Stimulated activated CD8-positive, alpha-beta memory T cell treated with anti-CD3 and anti-CD28 coated beads, Interleukin-15, amount 100 ng/mL, for 1 hour (primary cell): Measurements from ENCODE around the gene JAM3.

Experiments
- DNase-seq: peaks from one replicate; pipeline ENCODE4 v3.0.0-alpha.2; 2020; ENCODE audit warnings: low read depth

Gene JAM3

GRCh38 chr11:134145715-134146114 is 76.8 kb downstream of the JAM3 start:
- no peak for DNase-seq

- DNase-seq, result no peak
Measured at GRCh38 chr11:134146598-134146997, 77.7 kb downstream of the JAM3 start.

- no peak for DNase-seq
Measured at GRCh38 chr11:134149371-134149770, 80.5 kb downstream of the JAM3 start.

- no peak for DNase-seq
Measured at GRCh38 chr11:134150195-134150903, 81.5 kb downstream of the JAM3 start.

- no peak for DNase-seq
Measured at GRCh38 chr11:134151083-134151747, 82.3 kb downstream of the JAM3 start.

GRCh38 chr11:134152696-134153095 is 83.8 kb downstream of the JAM3 start:
- no peak for DNase-seq

GRCh38 chr11:134153147-134153905 is 84.5 kb downstream of the JAM3 start:
- no peak for DNase-seq

- DNase-seq, result no peak
Measured at GRCh38 chr11:134154441-134154840, 85.6 kb downstream of the JAM3 start.

- DNase-seq, result no peak
Measured at GRCh38 chr11:134155456-134155855, 86.6 kb downstream of the JAM3 start.

GRCh38 chr11:134155946-134156865 is 87.3 kb downstream of the JAM3 start:
- no peak for DNase-seq

GRCh38 chr11:134157451-134157850 is 88.6 kb downstream of the JAM3 start:
- DNase-seq, result no peak

- DNase-seq, result no peak
Measured at GRCh38 chr11:134158023-134158422, 89.2 kb downstream of the JAM3 start.

GRCh38 chr11:134159652-134160051 is 90.8 kb downstream of the JAM3 start:
- DNase-seq, result no peak

- DNase-seq, result no peak
Measured at GRCh38 chr11:134164490-134165370, 95.9 kb downstream of the JAM3 start.

GRCh38 chr11:134170177-134170918 is 101.5 kb downstream of the JAM3 start:
- DNase-seq, result no peak

GRCh38 chr11:134170919-134171281 is 102.0 kb downstream of the JAM3 start:
- DNase-seq, result no peak

- no peak for DNase-seq
Measured at GRCh38 chr11:134171951-134172350, 103.1 kb downstream of the JAM3 start.

- DNase-seq, result no peak
Measured at GRCh38 chr11:134173296-134173695, 104.4 kb downstream of the JAM3 start.

- no peak for DNase-seq
Measured at GRCh38 chr11:134176284-134176683, 107.4 kb downstream of the JAM3 start.

GRCh38 chr11:134178032-134178674 is 109.3 kb downstream of the JAM3 start:
- no peak for DNase-seq
